DMS53 (cell line): ENCODE measurements around the gene BRINP3.

Source experiments
- DNase-seq: peaks from one replicate; lab custom pipeline; 2025; lab: John Stamatoyannopoulos, UW

Gene BRINP3

DNA sequence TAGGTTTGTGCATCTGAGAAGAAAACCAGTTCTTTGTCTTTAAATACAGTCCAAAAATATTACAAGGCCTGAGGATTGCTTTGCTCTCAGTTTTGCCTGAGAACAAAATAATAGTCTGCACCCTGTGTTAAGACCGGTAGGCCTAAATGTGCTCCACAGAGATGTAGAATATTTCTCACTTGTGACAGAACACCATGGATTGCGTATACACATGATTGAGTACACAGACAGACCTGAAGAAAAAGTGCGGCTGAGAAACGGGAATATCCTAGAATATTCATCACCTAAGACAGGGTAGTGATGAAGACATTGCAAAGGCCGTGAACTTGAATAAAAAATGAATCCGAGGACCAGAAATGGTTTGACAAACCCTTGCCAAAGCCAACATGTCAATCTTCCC lies 155.4 kb downstream of the BRINP3 start:
- no peak for DNase-seq

DNA sequence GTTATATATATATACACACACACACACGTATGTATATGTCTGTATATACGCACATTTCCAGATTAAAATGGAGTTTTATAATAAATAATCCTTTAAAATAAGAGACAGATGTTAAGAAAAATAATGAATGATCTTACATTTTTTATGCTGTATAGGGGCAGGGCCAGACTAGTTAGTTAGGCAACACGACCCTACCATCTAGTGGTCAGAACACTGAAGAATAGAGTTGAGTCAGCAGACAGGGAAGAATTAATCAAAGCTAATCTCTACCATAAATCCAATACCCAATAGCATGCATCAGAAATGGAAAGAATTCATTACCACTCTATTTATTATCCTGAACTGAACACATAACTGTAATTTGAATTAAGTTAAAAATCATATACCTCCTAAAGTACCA lies 156.7 kb downstream of the BRINP3 start:
- DNase-seq: peak; percentile 68

DNA sequence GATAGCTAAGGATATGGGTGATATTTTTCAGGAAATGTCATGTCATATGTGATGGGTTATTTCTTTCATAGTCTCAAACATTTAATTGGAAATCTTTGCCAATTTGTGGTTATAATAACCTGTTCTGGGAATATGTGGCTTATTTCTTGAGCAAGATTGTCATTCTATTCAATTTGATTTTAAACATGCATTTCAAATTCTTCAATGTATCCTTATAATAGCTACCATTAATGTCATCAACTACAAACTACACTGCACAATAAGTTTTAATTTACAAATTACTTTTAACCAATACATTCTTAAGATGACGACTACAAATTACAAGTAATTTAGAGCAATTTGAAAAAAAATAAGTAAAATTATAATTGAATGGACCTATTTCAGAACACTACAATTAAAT lies 164.9 kb downstream of the BRINP3 start:
- DNase-seq: no peak

DNA sequence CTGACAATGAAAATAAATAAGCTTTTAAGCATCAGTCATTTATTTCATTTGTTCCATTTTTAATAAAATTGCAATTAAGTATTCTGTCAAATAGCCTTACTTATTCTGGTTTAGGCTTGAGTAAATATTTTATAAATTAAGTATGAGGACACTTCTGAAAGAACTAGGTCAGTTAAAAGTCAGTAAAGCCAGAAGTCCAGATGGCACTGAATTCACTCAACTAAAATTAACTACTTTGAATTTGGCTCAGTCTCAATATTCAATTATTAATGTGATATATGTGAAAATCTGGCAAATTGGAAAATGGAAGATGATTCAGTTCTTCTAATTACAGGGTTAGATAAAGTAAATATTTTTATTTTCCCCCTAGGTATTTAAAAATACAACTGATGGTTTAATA lies 174.2 kb downstream of the BRINP3 start:
- DNase-seq: no peak

DNA sequence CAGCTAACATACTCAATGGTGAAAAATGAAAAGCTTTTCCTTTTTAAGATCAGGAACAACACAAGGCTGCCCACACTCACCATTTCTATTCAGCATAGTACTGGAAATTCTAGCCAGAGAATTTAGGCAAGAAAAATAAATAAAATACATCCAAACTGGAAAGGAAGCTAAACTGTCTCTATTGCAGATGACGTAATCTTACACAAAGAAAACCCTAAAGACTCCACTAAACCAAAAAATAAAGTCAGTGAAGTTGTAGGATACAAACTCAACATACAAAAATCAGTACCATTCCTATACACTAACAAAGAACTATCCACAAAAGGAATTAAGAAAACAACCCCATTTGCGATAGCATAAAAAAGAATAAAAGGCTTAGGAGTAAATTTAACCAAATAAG lies 181.2 kb downstream of the BRINP3 start:
- DNase-seq: no peak

DNA sequence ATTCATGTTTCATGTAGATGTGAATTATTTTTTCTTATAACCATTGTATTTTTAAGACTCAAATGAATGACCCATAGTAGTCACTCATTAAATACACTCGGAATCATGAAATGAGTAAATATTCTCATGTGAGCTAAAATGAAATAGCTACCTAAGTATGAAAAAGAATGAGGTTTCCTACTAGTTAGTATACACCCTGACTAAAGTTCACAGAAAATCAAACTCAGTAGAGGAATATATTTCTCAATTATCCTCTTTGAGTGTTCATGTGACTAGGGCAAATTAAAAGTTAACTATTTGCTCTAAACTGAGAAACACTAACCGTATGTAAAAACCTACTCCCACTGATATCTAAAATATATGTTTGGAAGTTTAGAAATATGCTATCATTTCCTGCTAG lies 187.8 kb downstream of the BRINP3 start:
- DNase-seq: no peak

DNA sequence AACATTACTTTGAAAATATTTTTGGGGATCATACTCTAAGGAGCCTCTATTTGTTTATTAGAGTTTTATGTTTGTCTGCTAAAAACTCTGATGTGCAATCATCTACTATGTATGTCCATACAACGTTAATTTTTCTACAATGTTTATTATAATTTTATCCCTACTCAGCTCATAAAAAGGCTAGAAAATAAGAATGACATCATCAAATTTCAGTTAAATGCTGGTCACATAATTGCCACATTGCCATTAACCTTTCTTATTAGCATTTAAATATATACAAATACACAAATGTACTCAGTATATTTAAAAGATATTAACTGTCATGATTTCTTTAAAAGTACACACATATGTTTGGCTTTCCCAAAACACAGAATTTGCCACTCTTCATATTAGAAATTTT lies 191.6 kb downstream of the BRINP3 start:
- no peak for DNase-seq

DNA sequence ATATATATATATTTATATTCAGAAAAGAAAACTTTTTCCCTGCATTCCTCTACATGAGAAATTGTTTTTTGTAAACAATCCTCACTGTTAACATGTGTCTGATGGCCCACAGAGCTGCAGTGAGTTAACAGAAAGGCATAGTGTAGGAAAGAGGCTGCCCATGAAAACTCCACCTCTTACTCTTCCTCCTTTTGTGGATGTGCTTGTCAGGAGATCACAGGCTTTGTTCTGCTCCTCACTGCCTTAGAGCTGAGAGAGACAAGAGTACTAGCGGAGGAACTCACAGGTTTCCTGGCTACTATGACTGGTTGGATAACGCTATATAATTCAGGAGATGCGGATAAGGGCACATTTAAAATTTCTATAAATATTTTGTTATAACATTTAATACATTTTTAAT lies 200.6 kb downstream of the BRINP3 start:
- no peak for DNase-seq

DNA sequence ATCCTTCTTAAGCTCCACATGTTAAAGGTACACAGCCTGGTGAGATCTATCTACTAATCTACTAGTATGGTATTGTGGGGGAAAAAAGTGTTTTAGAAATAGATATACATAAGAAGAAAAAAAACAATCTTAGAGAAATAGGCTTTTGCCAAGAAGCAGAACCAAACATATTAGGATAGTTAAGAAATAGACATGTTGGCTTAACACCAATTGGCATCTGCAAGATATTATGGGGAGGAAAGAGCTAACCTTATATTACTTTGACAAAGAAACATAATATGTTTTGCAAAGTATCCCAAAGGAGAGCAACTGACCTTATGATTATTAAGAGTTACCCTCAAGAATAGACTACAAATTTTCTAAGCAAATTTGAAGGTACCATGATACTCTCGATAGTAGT lies 202.9 kb downstream of the BRINP3 start:
- DNase-seq: no peak

DNA sequence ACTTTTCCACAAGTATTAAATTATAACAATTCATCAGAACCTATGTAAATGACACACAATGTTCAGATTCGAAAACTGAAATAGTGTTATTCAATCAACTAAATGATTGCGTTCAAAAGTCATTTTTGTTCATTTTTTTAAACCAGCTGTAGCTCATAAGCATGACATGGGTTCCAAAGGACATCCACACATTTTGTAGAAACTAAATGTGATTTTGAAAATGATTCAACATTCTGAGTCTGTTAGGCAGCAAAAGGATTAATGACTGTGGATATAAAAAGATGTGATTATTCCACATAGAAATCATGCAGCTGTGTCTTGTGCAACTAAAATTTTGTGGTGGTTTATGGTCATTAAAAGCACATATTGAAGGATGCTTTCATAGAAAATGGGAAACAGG lies 204.5 kb downstream of the BRINP3 start:
- no peak for DNase-seq

DNA sequence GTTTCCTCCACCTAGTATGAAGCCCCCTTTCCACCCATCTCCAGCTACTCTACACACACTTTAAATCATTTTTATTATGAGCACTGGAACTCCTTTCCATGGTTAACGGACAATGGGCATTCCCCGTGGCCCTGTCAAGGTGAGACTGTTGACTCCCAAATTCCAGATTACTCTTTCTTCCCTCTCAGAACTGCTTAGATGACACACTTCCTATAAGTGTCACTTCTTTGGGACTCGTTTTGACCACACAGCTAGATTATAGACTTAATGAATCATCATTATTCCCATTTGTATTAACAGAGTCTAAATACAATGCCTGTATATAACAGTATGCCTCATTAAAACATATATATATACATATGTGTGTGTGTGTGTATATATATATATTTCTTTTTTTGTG lies 215.1 kb downstream of the BRINP3 start:
- DNase-seq: no peak

DNA sequence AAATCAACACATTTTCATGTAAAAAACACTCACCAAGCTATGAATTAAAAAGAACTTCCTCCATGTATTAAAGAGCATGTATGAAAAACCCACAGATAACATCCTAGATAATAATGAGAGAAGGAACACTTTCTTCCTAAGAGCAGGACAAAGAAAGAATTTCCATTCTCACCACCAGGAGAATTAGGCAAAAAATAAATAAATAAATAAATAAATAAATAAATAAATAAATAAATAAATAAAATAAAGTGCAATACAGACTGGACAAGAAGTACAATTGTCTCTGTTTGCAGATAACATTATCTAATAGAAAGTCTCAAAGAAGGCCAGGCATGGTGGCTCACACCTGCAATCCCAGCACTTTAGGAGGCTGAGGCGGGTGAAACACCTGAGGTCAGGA lies 218.2 kb downstream of the BRINP3 start:
- DNase-seq: no peak

DNA sequence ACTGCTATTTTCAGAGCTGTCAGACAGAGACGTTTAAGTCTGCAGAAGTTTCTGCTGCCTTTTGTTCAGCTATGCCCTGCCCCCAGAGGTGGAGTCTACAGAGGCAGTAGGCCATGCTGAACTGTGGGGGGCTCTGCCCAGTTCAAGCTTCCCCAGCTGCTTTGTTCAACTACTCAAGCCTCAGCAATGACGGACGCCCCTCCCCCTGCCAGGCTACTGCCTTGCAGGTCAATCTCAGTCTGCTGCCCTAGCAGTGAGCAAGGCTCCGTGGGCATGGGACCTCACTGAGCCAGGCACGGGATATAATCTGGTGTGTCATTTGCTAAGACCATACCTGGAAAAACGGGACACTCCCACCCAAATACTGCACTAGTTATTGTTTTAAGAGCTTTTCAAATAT lies 219.7 kb downstream of the BRINP3 start:
- DNase-seq: no peak

DNA sequence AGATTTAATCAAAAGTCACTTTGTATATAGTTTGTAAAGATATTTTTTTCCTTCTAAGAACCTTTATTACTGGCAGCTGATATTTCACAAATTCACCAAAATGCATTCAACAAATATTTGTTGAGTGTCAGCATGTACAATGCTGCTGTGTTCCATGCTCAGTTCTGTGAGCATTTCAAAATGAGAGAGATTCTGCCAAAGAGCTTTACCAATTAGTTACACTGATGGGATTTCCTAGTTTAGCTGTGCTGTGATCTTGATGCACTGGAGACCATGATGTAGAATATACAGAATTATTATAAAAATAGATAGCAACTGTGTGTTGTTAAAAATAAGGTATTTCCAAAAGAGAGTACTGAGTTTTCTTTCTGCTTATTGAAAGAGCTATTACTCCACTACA lies 225.6 kb downstream of the BRINP3 start:
- no peak for DNase-seq

DNA sequence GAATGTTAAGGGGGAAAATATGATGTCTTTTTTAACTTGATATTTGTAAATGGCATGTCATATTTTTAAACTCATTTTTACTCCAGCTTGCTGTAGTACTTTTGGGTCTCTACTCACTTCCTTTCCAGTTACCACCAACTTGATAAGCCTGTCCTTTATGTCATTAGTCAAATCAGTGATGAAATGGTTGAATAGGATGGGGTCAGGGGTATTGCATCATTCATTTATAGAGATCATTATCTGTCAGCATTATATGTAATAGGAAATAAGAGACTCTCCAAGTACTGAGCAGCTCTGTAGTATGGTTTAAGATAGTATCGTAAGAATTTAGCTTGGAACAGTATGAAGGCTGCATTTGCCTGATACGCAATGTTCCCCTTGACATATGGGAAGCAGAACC lies 227.3 kb downstream of the BRINP3 start:
- DNase-seq: no peak

DNA sequence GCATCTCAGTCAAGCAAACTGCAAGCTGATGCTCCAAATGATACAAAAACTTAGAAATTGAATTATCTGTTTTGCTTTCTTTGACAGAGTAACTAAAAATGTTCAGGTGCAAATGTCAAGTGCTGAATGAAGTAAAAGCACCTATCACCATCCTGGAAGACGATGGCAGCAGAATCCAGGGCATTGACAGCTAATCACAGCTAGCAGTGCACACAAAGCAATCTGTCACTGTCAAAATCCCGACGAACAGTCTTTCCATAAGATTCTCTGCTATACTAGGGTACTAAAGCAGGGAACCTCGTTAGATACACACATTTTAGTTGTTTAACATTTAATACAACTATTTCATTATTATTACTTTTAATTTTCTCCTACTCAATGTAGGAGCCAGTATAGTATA lies 233.3 kb downstream of the BRINP3 start:
- DNase-seq: no peak

DNA sequence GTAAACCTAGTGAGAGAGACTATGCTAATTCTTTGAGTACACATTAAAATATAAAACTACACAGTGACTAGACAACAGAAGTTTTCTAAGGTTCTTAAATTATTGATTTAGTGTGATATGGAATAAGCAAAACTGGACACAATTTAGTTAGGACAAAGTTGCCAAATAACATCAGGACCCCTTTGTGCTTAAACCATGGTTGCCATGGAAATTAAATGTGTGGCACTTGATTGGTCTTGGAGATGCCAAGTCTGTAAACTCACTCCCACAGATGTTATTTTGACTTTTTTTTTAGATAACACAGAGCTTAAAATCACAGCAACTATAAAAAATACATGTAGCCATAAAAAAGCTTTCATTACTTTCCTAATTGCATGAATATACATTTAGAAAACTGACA lies 234.6 kb downstream of the BRINP3 start:
- DNase-seq: no peak

DNA sequence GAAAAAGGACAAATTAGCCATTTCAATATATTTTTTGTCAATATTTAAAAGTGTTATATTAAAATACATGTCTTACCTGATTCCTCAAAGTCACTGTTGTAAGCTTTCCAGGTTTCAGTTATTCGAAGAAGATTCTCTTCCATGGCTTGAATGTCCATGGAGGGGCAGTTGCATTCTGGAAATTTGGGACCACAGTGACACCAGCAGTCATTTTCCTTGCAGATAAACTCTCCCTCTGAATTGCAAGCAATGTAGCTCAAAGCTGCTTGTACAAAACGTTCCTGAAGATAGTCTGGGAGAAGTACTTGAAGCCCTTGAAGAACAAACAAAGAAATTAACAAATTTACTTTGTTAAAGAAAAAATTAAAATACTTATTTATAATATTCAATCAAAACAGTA lies 251.7 kb downstream of the BRINP3 start:
- DNase-seq: peak; percentile 9

DNA sequence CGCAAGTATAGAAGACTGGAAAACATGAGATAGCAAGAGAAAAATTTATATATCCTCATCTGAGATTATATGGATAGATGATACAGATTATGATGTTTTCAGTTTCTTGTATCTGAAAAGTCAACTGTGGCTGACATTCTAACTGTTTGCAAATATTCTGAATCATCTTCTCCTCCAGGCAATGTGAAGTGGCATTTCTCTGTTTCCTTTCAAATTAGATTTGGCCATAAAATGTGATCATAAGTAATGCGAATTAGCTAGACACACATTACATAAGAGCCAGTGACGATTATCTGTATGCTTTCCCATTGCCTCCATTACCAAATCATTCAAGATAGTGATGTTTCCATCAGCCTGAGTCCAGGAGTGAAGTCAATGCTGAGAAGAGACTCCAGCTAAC lies 265.2 kb downstream of the BRINP3 start:
- DNase-seq: no peak

DNA sequence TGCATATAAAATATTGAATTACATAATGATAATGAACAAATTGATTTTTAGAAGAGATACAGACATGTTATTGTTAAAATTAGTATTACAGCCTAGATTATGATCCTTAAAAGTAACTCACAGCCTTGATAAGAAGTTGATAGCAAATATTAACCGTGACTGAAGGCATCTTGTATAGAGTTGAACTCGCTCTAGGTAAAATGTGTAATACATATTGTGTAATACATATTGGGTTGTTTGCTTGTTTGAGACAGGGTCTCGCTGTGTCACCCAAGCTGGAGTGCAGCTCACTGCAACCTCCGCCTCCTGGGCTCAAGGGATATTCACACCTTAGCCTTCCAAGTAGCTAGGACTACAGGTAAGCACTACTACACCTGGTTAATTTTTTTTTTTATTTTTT lies 269.9 kb downstream of the BRINP3 start:
- DNase-seq: no peak

DNA sequence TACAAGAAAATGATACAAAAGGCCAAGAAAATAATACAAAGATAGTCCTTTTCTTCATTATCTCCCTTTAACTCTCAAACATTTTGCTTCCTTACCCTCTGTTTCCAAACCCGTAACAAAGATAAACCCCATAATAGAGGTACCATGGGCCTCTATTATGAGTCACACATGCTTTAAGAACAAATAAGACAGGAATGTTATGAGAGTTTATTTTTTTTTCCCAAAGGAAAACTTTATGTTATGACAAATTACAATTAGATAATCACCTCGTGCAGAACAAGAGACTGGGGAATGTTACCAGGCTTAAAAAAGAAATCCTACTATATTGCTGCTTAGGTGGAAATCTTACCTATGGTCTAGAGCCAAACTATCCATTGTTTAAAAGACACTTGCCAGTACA lies 272.0 kb downstream of the BRINP3 start:
- DNase-seq: no peak

DNA sequence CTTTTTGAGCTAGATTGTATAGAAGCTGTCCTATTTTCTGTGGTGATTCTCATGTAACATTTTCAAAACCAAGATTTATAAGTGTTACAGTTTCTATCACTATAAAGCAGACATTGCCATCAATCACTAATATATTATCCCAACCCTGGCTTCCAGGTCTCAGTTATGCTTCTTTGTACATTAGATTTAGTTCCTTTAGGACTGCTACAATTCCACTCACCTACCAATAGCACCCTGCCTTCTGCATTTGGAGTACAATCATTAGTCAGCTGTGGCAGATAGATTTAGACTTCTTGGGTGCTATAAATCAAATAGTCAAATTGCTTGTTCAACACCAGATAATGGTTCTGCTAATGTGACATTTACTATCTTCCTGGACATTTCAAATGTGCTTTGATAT lies 281.6 kb downstream of the BRINP3 start:
- no peak for DNase-seq

DNA sequence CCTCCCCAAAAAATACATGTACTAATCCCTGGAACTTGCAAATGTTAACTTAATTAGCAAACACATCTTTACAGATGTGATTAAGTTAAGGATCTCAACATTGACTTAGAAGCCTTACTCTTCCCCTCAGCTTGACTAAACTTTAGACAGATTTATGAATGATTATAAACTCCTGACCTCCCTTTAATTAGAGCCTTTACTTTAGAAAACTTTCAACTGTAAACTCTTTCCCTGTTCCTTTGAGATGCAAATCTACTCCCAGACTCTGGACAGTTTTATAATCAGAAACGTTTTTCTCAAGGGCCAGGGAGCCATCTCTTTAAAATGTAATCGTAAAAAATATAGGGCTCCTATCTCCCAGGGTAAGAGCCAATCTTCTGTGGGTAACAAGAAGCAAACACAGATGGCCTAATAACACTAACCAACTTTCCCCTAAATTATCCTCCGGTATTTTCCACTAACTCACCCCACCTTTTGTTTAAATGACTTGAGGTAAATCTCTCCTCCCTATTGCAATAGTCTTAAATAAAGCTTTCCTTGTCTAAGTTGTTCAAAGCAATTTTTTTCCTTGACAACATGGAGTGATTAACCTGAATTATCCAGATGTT lies 284.1 kb downstream of the BRINP3 start:
- DNase-seq: no peak

DNA sequence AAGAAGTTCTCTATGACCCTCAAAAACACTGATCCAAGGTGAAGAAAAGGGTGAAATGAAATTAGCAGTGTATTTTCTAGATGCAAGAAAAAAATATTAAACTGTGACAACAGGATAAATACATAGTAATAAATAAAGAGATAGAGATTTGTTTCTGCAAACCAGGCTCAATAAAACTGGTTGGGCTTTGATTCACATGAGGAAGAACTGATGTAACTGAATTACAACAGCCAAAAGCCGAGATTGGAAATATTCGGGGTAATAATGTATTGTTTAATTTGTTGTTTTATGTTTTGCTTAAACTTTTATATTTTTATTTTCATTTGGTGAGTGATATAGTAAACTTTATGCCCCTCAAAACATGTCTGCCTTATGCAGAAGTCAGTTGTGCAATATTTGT lies 285.0 kb downstream of the BRINP3 start:
- DNase-seq: no peak

DNA sequence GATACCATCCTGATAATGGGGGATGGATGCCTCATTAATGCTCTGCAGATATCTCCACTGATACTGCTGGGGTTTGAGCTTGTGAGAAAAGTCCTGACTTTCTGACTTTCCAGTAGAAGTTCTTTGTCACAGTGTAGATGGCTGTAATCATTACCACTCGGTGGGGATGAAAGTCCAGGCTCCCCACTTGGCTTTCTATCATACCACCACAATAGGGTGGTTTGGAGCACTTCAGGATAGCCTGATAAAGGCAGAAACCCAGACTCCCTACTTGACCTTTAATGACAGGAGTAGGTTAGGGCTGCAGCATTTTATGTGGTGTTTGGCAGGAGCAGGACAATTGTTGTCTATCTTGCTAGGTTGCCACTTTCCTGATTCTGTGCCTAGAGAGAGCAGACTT lies 294.1 kb downstream of the BRINP3 start:
- DNase-seq: no peak
